Activated T-cell treated with anti-CD3 and anti-CD28 coated beads, Interleukin-2, amount 50 U/mL, for 72 hours (primary cell): ENCODE results near the gene COG2. TPM values are rescaled to one million over a fixed set of nuclear protein-coding genes. Genes with fewer than 3 reads are reported as not detected.

Experiments
- ATAC-seq, 2 donors: fragments of 150-1000 bp; cut with Tn5 transposase; replicated peaks in 1 of 2; 2 replicates each; pipeline ENCODE4 v1.10.0; 2021; ENCODE audit warnings: moderate library complexity in 2 of 2, mild to moderate bottlenecking in 1 of 2
- DNase-seq, 2 donors: peaks; one replicate each; pipeline ENCODE4 v3.0.0; 2021 to 2022; ENCODE audit warnings: mixed read lengths in 1 of 2
- H3K27ac Mint-ChIP-seq: one replicate; pipeline ENCODE4 v1.8.0; 2022; ENCODE audit warnings: mild to moderate bottlenecking, moderate library complexity, mixed read lengths
- H3K27me3 Mint-ChIP-seq: one replicate; pipeline ENCODE4 v1.8.0; 2022; ENCODE audit warnings: low read depth, mixed read lengths
- H3K36me3 Mint-ChIP-seq, 2 donors: one replicate each; pipeline ENCODE4 v1.8.0; 2022; ENCODE audit warnings: mixed read lengths in 2 of 2, mild to moderate bottlenecking in 1 of 2; ENCODE audit not compliant: insufficient read depth in 2 of 2
- H3K4me1 Mint-ChIP-seq: one replicate; pipeline ENCODE4 v1.8.0; 2022; ENCODE audit warnings: low read depth, mixed read lengths
- H3K4me3 Mint-ChIP-seq, 2 donors: one replicate each; pipeline ENCODE4 v1.8.0; 2022; ENCODE audit warnings: mild to moderate bottlenecking in 2 of 2, mixed read lengths in 2 of 2, moderate library complexity in 2 of 2
- H3K9me3 Mint-ChIP-seq, 2 donors: one replicate each; pipeline ENCODE4 v1.8.0; 2022; ENCODE audit warnings: mixed read lengths in 2 of 2
- total RNA-seq, 2 donors: library from RNA; stranded (reverse); gene quantifications; one replicate each; pipeline ENCODE4 v1.2.3, GENCODE V29; 2022

COG2 gene
- total RNA-seq, 2 donors from 2014 or later, result 32.6 to 34.0 TPM

GRCh38 chr1:230701434-230701833, 59.2 kb downstream of the COG2 start:
- H3K27ac Mint-ChIP-seq, result no peak overlapping the region
- H3K9me3 Mint-ChIP-seq, result no peaks in the 10 kb centered on the region
- H3K4me1 Mint-ChIP-seq, result no peaks in the 10 kb centered on the region
- peaks cover 5% of the 10 kb centered on the region for H3K27me3 Mint-ChIP-seq
- no peak for ATAC-seq
- no peaks in the 10 kb centered on the region for H3K36me3 Mint-ChIP-seq
- DNase-seq, result no peak
- no peak overlapping the region for H3K4me3 Mint-ChIP-seq

DNA sequence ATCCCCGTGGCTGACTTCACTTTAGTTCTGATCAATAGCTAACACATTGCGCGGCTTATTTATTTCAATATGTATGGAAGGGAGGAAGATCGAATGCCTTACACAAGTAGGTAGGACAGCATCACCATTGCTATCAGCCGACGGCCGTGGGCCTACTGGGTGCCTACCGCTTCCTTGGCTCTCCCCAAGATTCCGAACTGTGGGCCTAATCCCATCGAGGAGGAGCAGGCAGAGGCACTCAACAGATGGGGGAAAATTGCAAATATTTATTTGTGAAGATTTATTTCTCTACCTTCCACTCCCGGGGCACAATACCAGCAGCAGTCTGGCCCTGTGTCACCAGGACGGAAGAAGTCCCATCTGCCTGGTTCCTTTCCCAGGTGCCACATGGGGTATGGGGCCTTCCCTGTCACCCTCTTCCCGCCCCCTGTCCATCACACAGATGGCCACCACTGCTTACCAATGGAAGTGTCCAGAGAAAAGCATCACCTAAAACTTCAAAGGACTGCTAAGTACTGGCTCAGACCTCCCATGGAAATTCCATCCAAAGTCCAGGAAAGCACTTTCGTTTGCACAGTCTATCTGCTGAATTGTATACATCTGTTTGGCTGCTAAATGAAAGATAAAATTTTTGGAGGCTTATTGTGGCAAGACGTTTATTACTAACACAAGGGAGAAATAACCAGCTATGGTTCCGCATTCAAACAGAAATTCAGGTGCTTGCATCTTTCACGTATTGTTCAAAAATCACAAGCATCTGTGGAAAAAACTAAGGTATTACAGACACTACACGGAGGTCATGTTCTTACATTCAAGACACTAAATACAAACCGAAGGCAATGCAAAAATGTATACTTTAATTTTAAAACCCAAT, 59.9 kb downstream of the COG2 start:
- no peak overlapping the region for H3K27ac Mint-ChIP-seq
- no peaks in the 10 kb centered on the region for H3K4me1 Mint-ChIP-seq
- H3K27me3 Mint-ChIP-seq, result peaks cover 10% of the 10 kb centered on the region
- ATAC-seq (no peak), DNase-seq (no peak)
- no peaks in the 10 kb centered on the region for H3K9me3 Mint-ChIP-seq
- H3K36me3 Mint-ChIP-seq, result no peaks in the 10 kb centered on the region
- H3K4me3 Mint-ChIP-seq, result no peak overlapping the region

- peaks cover 16% of the 10 kb centered on the region for H3K27me3 Mint-ChIP-seq
Measured at GRCh38 chr1:230702934-230703678, 60.8 kb downstream of the COG2 start.

GRCh38 chr1:230703679-230704385, 61.6 kb downstream of the COG2 start:
- no peak overlapping the region for H3K4me3 Mint-ChIP-seq
- H3K27ac Mint-ChIP-seq, result no peak overlapping the region
- DNase-seq, result no peak
- H3K9me3 Mint-ChIP-seq, result no peaks in the 10 kb centered on the region
- no peaks in the 10 kb centered on the region for H3K36me3 Mint-ChIP-seq
- H3K4me1 Mint-ChIP-seq, result no peaks in the 10 kb centered on the region
- peaks cover 16% of the 10 kb centered on the region for H3K27me3 Mint-ChIP-seq
- ATAC-seq, result no peak

More at GRCh38 chr1:230702934-230703678, 60.8 kb downstream of the COG2 start:
- no peaks in the 10 kb centered on the region for H3K9me3 Mint-ChIP-seq
- DNase-seq (no peak), ATAC-seq (no peak)
- no peak overlapping the region for H3K4me3 Mint-ChIP-seq
- no peaks in the 10 kb centered on the region for H3K4me1 Mint-ChIP-seq
- no peaks in the 10 kb centered on the region for H3K36me3 Mint-ChIP-seq
- H3K27ac Mint-ChIP-seq, result no peak overlapping the region

GRCh38 chr1:230704830-230705229, 62.5 kb downstream of the COG2 start:
- ATAC-seq (no peak), DNase-seq (no peak)
- Mint-ChIP-seq H3K4me1 (no peaks in the 10 kb centered on the region), H3K9me3 (no peaks in the 10 kb centered on the region), H3K27ac (no peak overlapping the region), H3K4me3 (no peak overlapping the region), H3K27me3 (peaks cover 16% of the 10 kb centered on the region), H3K36me3 (no peaks in the 10 kb centered on the region)

DNA sequence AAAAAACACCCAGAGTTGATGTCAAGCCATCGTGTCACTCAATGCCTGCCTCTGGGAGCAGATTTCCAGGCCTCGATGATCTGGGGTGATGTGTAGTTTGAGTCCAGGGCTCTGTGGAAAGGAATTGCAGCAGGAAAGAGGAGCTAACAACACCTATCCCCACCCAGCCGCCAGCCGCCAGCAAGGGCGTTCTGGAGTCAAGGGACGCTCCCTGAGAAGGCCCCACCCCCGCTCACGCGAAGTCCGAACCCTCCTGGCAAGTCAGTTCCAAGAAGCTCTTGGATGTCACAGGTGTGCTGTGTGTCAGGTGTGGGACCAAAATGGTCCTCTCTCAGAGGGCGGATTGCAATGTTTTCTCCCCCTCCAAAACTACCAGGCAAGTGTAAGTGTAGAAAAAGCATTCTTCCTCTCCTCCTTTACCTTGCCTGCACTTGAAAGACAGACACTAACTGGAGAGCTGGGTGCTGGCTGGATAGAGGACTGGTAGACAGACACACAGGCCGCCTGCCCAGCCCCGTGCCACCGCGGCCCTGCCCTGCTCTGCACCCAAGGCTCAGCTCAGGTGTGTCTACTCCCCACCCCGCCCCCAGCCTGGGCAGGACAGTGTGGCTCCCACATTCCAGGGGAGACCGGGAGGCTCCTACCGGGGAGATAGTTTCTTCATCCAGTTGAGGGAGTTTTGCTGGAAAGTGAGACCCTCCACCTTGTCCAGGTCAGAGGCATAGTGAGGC, 63.2 kb downstream of the COG2 start:
- H3K4me3 Mint-ChIP-seq, result no peak overlapping the region
- H3K9me3 Mint-ChIP-seq, result no peaks in the 10 kb centered on the region
- ATAC-seq, result no peak
- no peaks in the 10 kb centered on the region for H3K36me3 Mint-ChIP-seq
- no peaks in the 10 kb centered on the region for H3K4me1 Mint-ChIP-seq
- H3K27me3 Mint-ChIP-seq, result peaks cover 16% of the 10 kb centered on the region
- no peak overlapping the region for H3K27ac Mint-ChIP-seq
- DNase-seq, result no peak

DNA sequence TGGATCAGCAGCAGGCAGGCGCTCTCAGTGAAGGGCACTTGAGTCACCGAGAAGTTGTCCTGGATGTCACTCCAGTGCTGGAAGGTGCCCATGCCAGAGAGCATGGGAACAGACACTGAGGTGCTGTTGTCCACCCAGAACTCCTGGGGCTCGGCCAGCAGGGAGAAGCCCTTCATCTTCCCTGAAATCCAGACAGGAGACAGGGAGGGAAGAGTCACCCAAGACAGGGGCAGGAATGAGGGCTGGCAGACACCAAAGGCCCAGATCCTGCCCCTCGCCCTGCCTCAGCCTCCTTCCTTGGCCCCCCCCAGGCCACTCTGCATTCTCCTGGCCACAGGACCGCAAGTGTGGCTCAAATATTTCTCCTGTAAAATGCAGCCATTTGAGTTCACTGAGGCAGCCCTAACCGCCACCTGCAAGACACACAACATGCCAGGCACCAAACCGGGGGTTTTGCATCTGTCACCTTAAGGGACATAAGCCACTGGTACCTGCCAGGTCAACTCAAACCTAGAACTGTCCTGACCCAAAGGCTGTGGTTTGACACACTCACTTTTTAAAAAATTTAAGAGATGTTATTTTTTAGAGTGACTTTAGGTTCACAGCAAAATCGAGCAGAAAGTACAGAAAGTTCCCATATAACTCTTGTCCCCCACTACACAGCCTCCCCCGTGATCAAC, 63.9 kb downstream of the COG2 start:
- no peak for DNase-seq
- Mint-ChIP-seq H3K27me3 (peaks cover 16% of the 10 kb centered on the region), H3K4me1 (no peaks in the 10 kb centered on the region), H3K27ac (no peak overlapping the region), H3K36me3 (no peaks in the 10 kb centered on the region), H3K4me3 (no peak overlapping the region), H3K9me3 (no peaks in the 10 kb centered on the region)
- ATAC-seq, result no peak

DNA sequence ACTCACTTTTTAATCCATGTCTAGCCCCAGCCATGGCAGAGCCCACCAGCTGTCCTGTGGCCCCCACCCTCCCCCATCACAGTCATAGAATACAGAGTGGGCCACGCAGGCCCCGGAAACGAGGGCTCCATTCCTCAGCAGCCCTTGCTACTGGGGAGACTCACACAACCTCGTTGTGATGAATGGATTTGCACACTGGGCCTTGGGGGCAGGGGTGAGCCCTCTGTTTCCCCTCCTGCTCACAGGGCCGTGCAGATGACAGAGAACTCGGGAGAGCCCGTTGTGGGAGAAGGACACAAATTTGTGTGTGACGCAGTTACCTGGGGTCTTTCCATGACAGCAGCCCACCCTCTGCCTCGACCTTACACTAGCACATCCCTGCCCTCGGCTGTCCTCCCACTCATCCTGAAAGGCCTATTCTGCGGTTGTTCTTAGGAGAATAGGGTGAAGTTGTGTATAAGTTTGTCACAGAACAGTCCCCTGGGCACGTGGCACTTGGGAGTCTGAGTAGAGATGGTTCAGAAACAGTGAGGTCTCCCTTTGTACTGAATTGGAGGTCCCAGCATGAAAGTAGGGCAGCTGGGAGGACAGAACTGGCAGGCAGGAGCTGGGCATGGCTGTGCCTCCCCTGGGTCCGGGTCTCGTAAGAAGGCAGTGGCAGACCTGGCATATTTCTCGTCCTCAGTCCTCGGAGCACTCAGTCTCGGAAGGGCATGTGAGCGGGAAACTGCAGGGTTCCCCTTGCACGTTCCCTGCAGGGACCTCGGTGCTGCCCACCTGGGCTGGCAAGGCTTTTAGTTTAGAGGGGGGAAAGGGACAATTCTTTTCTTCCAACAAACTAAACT, 64.8 kb downstream of the COG2 start:
- Mint-ChIP-seq H3K27me3 (peaks cover 16% of the 10 kb centered on the region), H3K9me3 (no peaks in the 10 kb centered on the region), H3K4me1 (no peaks in the 10 kb centered on the region), H3K36me3 (no peaks in the 10 kb centered on the region), H3K4me3 (no peak overlapping the region), H3K27ac (no peak overlapping the region)
- ATAC-seq (no peak), DNase-seq (no peak)

GRCh38 chr1:230707732-230708630, 65.7 kb downstream of the COG2 start:
- ATAC-seq, result no peak
- DNase-seq, result no peak
- no peaks in the 10 kb centered on the region for H3K4me1 Mint-ChIP-seq
- H3K9me3 Mint-ChIP-seq, result no peaks in the 10 kb centered on the region
- peaks cover 19% of the 10 kb centered on the region for H3K27me3 Mint-ChIP-seq
- no peaks in the 10 kb centered on the region for H3K36me3 Mint-ChIP-seq
- no peak overlapping the region for H3K27ac Mint-ChIP-seq
- H3K4me3 Mint-ChIP-seq, result no peak overlapping the region

GRCh38 chr1:230708631-230709580, 66.6 kb downstream of the COG2 start:
- no peak for ATAC-seq
- no peak for DNase-seq
- Mint-ChIP-seq H3K9me3 (no peaks in the 10 kb centered on the region), H3K36me3 (no peaks in the 10 kb centered on the region), H3K4me3 (no peak overlapping the region), H3K27me3 (peaks cover 22% of the 10 kb centered on the region), H3K4me1 (no peaks in the 10 kb centered on the region), H3K27ac (no peak overlapping the region)
